ENCODE results near the gene PRLHR.
A peak's percentile ranks its signal among the peaks of the same experiment; 100 is the strongest.

PRLHR gene

GRCh38 chr10:118543714-118544400 is 51.6 kb downstream of the PRLHR start:
- TF ChIP-seq ZFX (IDR thresholded peaks at IDR 0.05; ENCODE audit: borderline replicate concordance) = no peak
- peak; percentile 81 for TF ChIP-seq CTCF (IDR thresholded peaks at IDR 0.05)

GRCh38 chr10:118542745-118543144 is 52.7 kb downstream of the PRLHR start:
- H3K27ac ChIP-seq = no peak overlapping the region
- TF ChIP-seq ZFX (IDR thresholded peaks at IDR 0.05; ENCODE audit: borderline replicate concordance) (no peak), CTCF (IDR thresholded peaks at IDR 0.05) (no peak)

More at GRCh38 chr10:118543714-118544400, 51.6 kb downstream of the PRLHR start:
- H3K27ac ChIP-seq = no peak overlapping the region

GRCh38 chr10:118542205-118542604 is 53.2 kb downstream of the PRLHR start:
- no peak for TF ChIP-seq ZFX (IDR thresholded peaks at IDR 0.05; ENCODE audit: borderline replicate concordance)
- TF ChIP-seq CTCF (IDR thresholded peaks at IDR 0.05) = no peak
- no peak overlapping the region for H3K27ac ChIP-seq

DNA sequence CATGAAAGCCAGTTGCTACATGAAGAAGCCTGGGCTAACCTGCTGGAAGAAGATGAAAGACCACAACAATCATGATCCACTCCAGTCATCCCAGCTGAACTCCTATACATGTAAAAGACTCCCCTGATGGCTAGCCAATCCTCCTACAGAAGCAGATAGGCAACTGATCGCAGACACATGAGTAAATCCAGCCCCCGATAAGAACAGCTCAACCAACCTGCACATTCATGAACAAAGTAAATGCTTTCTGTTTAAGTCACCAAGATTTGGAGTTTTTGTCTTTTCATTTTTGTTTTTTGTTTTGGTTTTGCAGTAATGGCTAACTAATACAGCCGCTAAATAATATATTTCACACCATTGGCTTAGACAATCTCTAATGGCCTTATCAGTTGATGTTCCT is 53.7 kb downstream of the PRLHR start:
- no peak for TF ChIP-seq ZFX (IDR thresholded peaks at IDR 0.05; ENCODE audit: borderline replicate concordance)
- TF ChIP-seq CTCF (IDR thresholded peaks at IDR 0.05) = no peak
- no peak overlapping the region for H3K27ac ChIP-seq

All from 22Rv1 (cell line).